HepG2 (cell line): Measurements from ENCODE around the gene GATA1. TPM values are rescaled to one million over a fixed set of nuclear protein-coding genes. Genes with fewer than 3 reads are reported as not detected.
"Not testable (repeated sequence)": the region's sequence is repeated elsewhere in the genome, so short reads cannot be mapped to it uniquely, and the experiment has no call there.

Experiments
- ATAC-seq: fragments of 200-7000 bp; cut with Tn5 transposase; 3 replicates; pipeline ENCODE4 v1.9.1; 2020; ENCODE audit warnings: mild to moderate bottlenecking, moderate library complexity
- BruUV-seq: library from RNA; stranded (reverse); fragments of 400-500 nt; replicated peaks from 2 replicates; lab custom pipeline; 2021; lab: Mats Ljungman, UMichigan
- CTCF ChIA-PET: fragments of 300-600 bp; formaldehyde crosslinking; extraction: SDS; loops from one replicate; lab custom pipeline; 2021; ENCODE audit warnings: low total read pairs, inconsistent platforms, low intra/inter-chr PET ratio; lab: Yijun Ruan, JAX
- POLR2A ChIA-PET: fragments of 350-600 bp; sonication (Branson Sonifier 250); formaldehyde crosslinking; loops from one replicate; lab custom pipeline; 2020; ENCODE audit warnings: antibody characterized with exemption, inconsistent platforms; lab: Yijun Ruan, JAX
- DNase-seq: peaks from one replicate; pipeline ENCODE4 v3.0.0-alpha.2; 2015; ENCODE audit warnings: low spot score
- FAIRE-seq: peaks from 3 replicates; lab custom pipeline; 2011; peaks lifted over from hg19 to GRCh38; lab: Jason Lieb, UNC
- H2AFZ ChIP-seq: one replicate; pipeline ENCODE4 v1.6.1; 2011; ENCODE audit warnings: low read length, inconsistent platforms
- H3K27ac ChIP-seq: fragments of 300-600 bp; 3 replicates; pipeline ENCODE4 v1.8.0; 2011; ENCODE audit warnings: mixed run types, mild to moderate bottlenecking, mixed read lengths, low read length, inconsistent platforms; ENCODE audit not compliant: insufficient read depth; ENCODE audit errors: extremely low read length
- H3K27me3 ChIP-seq, 2 experiments: fragments of 200-600 bp in 1 of 2; 2 replicates in 1 of 2; 3 replicates in 1 of 2; pipeline versions ENCODE4 v1.6.0 to v1.8.0; 2011; ENCODE audit warnings: low read length in 2 of 2, mild to moderate bottlenecking in 2 of 2, moderate library complexity in 2 of 2, inconsistent platforms in 1 of 2; ENCODE audit not compliant: insufficient read depth in 2 of 2, control insufficient read depth in 1 of 2
- H3K36me3 ChIP-seq, 2 experiments: fragments of 200-600 bp in 1 of 2; replicated peaks in 1 of 2; 2 replicates in 1 of 2; 3 replicates in 1 of 2; pipeline versions ENCODE4 v1.5.1 to v1.8.0; 2011; ENCODE audit warnings: low read length in 2 of 2, inconsistent platforms in 1 of 2; ENCODE audit not compliant: insufficient read depth in 2 of 2, control insufficient read depth in 1 of 2
- H3K4me1 ChIP-seq: 2 replicates; pipeline ENCODE4 v1.5.1; 2012; ENCODE audit warnings: low read length, inconsistent platforms; ENCODE audit not compliant: insufficient read depth
- H3K4me2 ChIP-seq: 2 replicates; pipeline ENCODE4 v1.6.0; 2011; ENCODE audit warnings: low read depth, low read length, inconsistent platforms
- H3K4me3 ChIP-seq, 3 experiments: fragments of 200-600 bp in 1 of 3; sonication (generic), shearing (Covaris generic) in 1 of 3; replicated peaks in 1 of 3; 2 replicates each; pipeline ENCODE4 v1.5.1; 2011 to 2016; ENCODE audit warnings: low read length in 3 of 3, inconsistent platforms in 2 of 3, low read depth in 2 of 3, mild to moderate bottlenecking in 2 of 3, control low read depth in 1 of 3, mixed read lengths in 1 of 3; ENCODE audit not compliant: insufficient read depth in 1 of 3
- H3K79me2 ChIP-seq: one replicate; pipeline ENCODE4 v1.6.1; 2011; ENCODE audit warnings: low read length, inconsistent platforms; ENCODE audit not compliant: insufficient read depth
- H3K9ac ChIP-seq: 2 replicates; pipeline ENCODE4 v1.6.0; 2011; ENCODE audit warnings: mild to moderate bottlenecking, low read depth, low read length, inconsistent platforms; ENCODE audit not compliant: insufficient read depth
- H3K9me3 ChIP-seq: 2 replicates; pipeline ENCODE4 v1.5.1; 2012; ENCODE audit warnings: mild to moderate bottlenecking, low read length
- H4K20me1 ChIP-seq: 2 replicates; pipeline ENCODE4 v1.6.0; 2011; ENCODE audit warnings: inconsistent platforms, mild to moderate bottlenecking, low read length, moderate library complexity; ENCODE audit not compliant: insufficient read depth
- BCL6 ChIP-seq: IDR thresholded peaks from 2 replicates; pipeline ENCODE4 v1.6.1; 2016; ENCODE audit warnings: missing genetic modification reagents, missing compliant biosample characterization
- MYC ChIP-seq: sonication (generic); formaldehyde crosslinking; IDR thresholded peaks from 2 replicates; pipeline ENCODE4 v1.9.0; 2021; ENCODE audit warnings: missing genetic modification reagents, borderline replicate concordance
- SMARCE1 ChIP-seq: fragments of 450-650 bp; IDR thresholded peaks from 2 replicates; pipeline ENCODE4 v1.6.1; 2017; ENCODE audit warnings: borderline replicate concordance
- ZBTB7A ChIP-seq: sonication (generic); formaldehyde crosslinking; IDR thresholded peaks from 2 replicates; pipeline ENCODE4 v1.8.0; 2022; ENCODE audit warnings: mild to moderate bottlenecking, missing genetic modification reagents
- WGBS: methylation state at CpG from one replicate; pipeline ENCODE4 v1.1.6; 2017; ENCODE audit warnings: low lambda C conversion rate; 5-methylcytosine and 5-hydroxymethylcytosine counted together
- in situ Hi-C: cut with HindIII; loops from 2 replicates; pipeline ENCODE4 v1.10.0; 2017; ENCODE audit warnings: low pct_unique_long_range_greater_than_20kb; ENCODE audit not compliant: extremely low pct_ligation_motif_present
- intact Hi-C: fragments of 100-400 bp; cut with micrococcal nuclease; formaldehyde crosslinking; loops from one replicate; pipeline ENCODE4 v1.10.0; 2022; ENCODE audit not compliant: unreplicated experiment
- polyA plus RNA-seq, 8 experiments: library from polyadenylated mRNA; depleted of rRNA in 3 of 8; stranded (reverse) in 7 of 8; unstranded in 1 of 8; fragments of >200 nt; fragmentation: Illumina TruSeq in 4 of 8; extraction: Trizol in 4 of 8; gene quantifications; 2 replicates each; pipeline versions ENCODE4 v1.2.1 to v1.2.3, GENCODE V29; 2011 to 2016; ENCODE audit warnings: low read depth in 4 of 8, missing spikeins in 1 of 8, mixed read lengths in 1 of 8; ENCODE audit not compliant: insufficient read depth in 1 of 8
- total RNA-seq, 5 experiments: library from RNA; depleted of rRNA; stranded (reverse); fragments of >200 nt; fragmentation: Illumina TruSeq; extraction: Trizol; gene quantifications; 2 replicates each; pipeline ENCODE4 v1.2.3, GENCODE V29; 2016; ENCODE audit warnings: low read depth in 1 of 5
- TF ChIP-seq, protein P1 (sequence below): sonication (generic); formaldehyde crosslinking; IDR thresholded peaks from 2 replicates; pipeline ENCODE4 v1.5.0; 2020; ENCODE audit warnings: missing genetic modification reagents, mild to moderate bottlenecking, borderline replicate concordance
- TF ChIP-seq, protein P2 (sequence below): sonication (generic); formaldehyde crosslinking; IDR thresholded peaks from 2 replicates; pipeline ENCODE4 v1.4.0; 2020; ENCODE audit warnings: missing genetic modification reagents
- TF ChIP-seq, protein P3 (sequence below): sonication (generic); formaldehyde crosslinking; IDR thresholded peaks from 2 replicates; pipeline ENCODE4 v1.4.0; 2020; ENCODE audit warnings: mild to moderate bottlenecking, missing genetic modification reagents

The GATA1 gene
- total and polyA plus RNA-seq, 2 of the 13 experiments (the other 11 are each of a cell fraction or from before 2014, with no cell fraction given): 0.13 TPM; not detected in 1

DNA sequence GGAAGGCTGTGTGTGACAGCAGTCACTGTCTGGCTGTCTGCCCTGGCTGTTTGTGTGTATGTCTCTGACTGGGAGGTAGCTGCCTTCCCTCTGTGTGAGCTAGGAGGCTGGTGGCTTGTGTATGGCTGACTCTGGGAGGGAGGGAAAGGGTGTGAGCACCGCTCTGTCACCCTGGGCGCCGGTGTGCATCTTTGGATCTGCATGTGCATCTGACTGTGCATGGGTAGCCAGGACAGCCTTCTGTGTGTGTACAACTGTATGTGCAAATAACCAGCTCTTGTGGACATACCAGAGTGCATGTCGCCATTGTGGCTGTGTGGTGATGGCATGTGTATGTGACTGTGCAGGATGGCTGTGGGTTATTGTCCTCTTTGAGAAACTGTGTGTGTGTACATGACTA, 32.5 kb downstream of the GATA1 start (continued):
- TF ChIP-seq, protein P1, sequence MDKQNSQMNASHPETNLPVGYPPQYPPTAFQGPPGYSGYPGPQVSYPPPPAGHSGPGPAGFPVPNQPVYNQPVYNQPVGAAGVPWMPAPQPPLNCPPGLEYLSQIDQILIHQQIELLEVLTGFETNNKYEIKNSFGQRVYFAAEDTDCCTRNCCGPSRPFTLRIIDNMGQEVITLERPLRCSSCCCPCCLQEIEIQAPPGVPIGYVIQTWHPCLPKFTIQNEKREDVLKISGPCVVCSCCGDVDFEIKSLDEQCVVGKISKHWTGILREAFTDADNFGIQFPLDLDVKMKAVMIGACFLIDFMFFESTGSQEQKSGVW (CRISPR knock-in tag): no peak
- no peak for TF ChIP-seq MYC (CRISPR knock-in tag)
- TF ChIP-seq SMARCE1: no peak
- TF ChIP-seq, protein P2, sequence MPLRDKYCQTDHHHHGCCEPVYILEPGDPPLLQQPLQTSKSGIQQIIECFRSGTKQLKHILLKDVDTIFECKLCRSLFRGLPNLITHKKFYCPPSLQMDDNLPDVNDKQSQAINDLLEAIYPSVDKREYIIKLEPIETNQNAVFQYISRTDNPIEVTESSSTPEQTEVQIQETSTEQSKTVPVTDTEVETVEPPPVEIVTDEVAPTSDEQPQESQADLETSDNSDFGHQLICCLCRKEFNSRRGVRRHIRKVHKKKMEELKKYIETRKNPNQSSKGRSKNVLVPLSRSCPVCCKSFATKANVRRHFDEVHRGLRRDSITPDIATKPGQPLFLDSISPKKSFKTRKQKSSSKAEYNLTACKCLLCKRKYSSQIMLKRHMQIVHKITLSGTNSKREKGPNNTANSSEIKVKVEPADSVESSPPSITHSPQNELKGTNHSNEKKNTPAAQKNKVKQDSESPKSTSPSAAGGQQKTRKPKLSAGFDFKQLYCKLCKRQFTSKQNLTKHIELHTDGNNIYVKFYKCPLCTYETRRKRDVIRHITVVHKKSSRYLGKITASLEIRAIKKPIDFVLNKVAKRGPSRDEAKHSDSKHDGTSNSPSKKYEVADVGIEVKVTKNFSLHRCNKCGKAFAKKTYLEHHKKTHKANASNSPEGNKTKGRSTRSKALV (CRISPR knock-in tag): no peak
- no peak for TF ChIP-seq ZBTB7A (CRISPR knock-in tag)
- TF ChIP-seq BCL6: no peak
- TF ChIP-seq, protein P3, sequence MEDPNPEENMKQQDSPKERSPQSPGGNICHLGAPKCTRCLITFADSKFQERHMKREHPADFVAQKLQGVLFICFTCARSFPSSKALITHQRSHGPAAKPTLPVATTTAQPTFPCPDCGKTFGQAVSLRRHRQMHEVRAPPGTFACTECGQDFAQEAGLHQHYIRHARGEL (CRISPR knock-in tag): no peak

DNA sequence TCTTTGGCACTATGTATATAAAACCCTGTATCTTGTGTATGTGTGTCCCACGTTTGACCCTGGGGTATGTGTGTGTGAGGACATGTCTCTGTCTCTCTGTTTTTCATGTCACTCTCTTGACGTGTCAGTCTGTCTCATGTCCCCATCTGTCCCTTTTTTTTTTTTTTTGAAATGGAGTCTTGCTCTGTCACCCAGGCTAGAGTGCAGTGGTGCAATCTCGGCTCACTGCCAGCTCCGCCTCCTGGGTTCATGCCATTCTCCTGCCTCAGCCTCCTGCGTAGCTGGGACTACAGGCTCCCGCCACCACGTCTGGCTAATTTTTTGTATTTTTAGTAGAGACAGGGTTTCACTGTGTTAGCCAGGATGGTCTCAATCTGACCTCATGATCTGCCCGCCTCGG, 33.0 kb downstream of the GATA1 start:
- peaks cover 1 to 19% of the 10 kb centered on the region in 2 experiments; a peak in 3 of 5 replicates for H3K36me3 ChIP-seq
- H2AFZ ChIP-seq, POLR2A ChIA-PET, CTCF ChIA-PET, H3K79me2 ChIP-seq, H3K27ac ChIP-seq, H3K4me3 ChIP-seq, ATAC-seq, H3K4me1 ChIP-seq, H4K20me1 ChIP-seq, H3K4me2 ChIP-seq, BruUV-seq, DNase-seq, FAIRE-seq, H3K9me3 ChIP-seq, intact Hi-C loops, in situ Hi-C loops, H3K27me3 ChIP-seq, H3K9ac ChIP-seq: not testable (repeated sequence)
- WGBS: 90% methylated on average over 9 of the region's 9 CpGs
